ENCODE measurements around the gene PLCH2. TPM values are rescaled to one million over a fixed set of nuclear protein-coding genes. Genes with fewer than 3 reads are reported as not detected.

The PLCH2 gene
- total and polyA plus RNA-seq, 2 donors (not counting 3 experiments of a cell fraction or from before 2014, with no cell fraction given) = 0.19 to 0.31 TPM

DNA sequence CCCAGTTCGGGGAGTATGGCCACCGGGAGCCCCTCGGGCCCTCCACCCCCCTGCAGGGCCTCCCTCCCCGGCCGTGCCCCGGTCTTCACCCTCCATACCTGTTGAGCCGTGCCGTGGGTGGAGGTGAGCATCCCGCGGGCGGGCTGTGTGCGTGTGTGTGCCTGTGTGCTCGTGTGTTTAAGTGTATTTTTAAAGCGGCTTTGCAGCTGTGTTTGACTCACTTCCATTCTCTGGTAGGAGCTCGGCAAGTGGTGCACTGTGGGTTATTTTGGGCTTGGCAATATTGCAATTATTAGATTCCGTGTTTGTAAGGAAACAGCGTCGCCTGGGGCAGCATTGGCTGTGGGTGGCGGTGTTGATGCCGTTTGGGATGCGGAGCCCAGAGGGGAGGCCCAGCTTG, 20.3 kb upstream of the PLCH2 start:
- no peaks in the 10 kb centered on the region for H3K27me3 ChIP-seq (ENCODE audit: control insufficient read depth in 2 of 2, insufficient read depth in 2 of 2, low read length in 2 of 2)
- intact Hi-C loops (cut with micrococcal nuclease) = no loop called here
- POLR2A ChIA-PET = no interaction called here
- FAIRE-seq = no peak
- H3K4me1 ChIP-seq (ENCODE audit: control insufficient read depth, extremely low read depth, insufficient read depth, low read length) = peaks cover 20% of the 10 kb centered on the region
- no peak overlapping the region for H3K4me2 ChIP-seq (ENCODE audit: insufficient read depth, low read length)
- TF ChIP-seq MAX (IDR thresholded peaks at IDR 0.05; ENCODE audit: insufficient read depth, insufficient read length) (no peak), CTCF (IDR thresholded peaks at IDR 0.05; ENCODE audit: extremely low read depth in 1 of 2, insufficient read depth in 1 of 2, low read depth in 1 of 2, low read length in 2 of 2) (no peak), JUN (IDR thresholded peaks at IDR 0.05; ENCODE audit: borderline replicate concordance, insufficient read depth, insufficient read length, low read depth) (no peak), POLR2AphosphoS5 (IDR thresholded peaks at IDR 0.05; ENCODE audit: insufficient read depth, low read depth, low read length) (no peak), GATA2 (IDR thresholded peaks at IDR 0.05; ENCODE audit: insufficient read depth, insufficient read length, low read depth, low read length) (no peak), POLR2A (IDR thresholded peaks at IDR 0.05; ENCODE audit: low read depth, low read length) (no peak), FOS (IDR thresholded peaks at IDR 0.05; ENCODE audit: borderline replicate concordance, insufficient read depth, low read length) (no peak), MYC (IDR thresholded peaks at IDR 0.05; ENCODE audit: low read depth, low read length) (no peak), EZH2 (IDR thresholded peaks at IDR 0.05; ENCODE audit: borderline replicate concordance, low read depth, low read length, severe bottlenecking) (no peak)
- DNase-seq (ENCODE audit: low read depth, low spot score) = no peak
- H3K27ac ChIP-seq (ENCODE audit: insufficient read depth, low read depth, low read length) = no peak overlapping the region
- dilution Hi-C loops (cut with MboI; ENCODE audit: extremely low pct_ligation_motif_present, low sequenced_read_pairs) = no loop called here
- H3K9me3 ChIP-seq (replicated peaks; ENCODE audit: control insufficient read depth, insufficient read depth, low read length) = no peaks in the 10 kb centered on the region
- no TSS peak for BruUV-seq (replicated peaks)
- H3K4me3 ChIP-seq (replicated peaks in 1 of 3; ENCODE audit: insufficient read depth in 1 of 3, low read depth in 1 of 3, low read length in 3 of 3) = no peak overlapping the region
- no peaks in the 10 kb centered on the region for H4K20me1 ChIP-seq (replicated peaks; ENCODE audit: control insufficient read depth, extremely low read depth, insufficient read depth, low read length)
- H2AFZ ChIP-seq (ENCODE audit: low read depth, low read length) = no peak overlapping the region
- no peaks in the 10 kb centered on the region for H3K9me1 ChIP-seq (replicated peaks; ENCODE audit: control insufficient read depth, extremely low read depth, insufficient read depth, low read length)
- H3K79me2 ChIP-seq (ENCODE audit: control insufficient read depth, insufficient read depth, low read length) = no peaks in the 10 kb centered on the region
- H3K36me3 ChIP-seq (ENCODE audit: control insufficient read depth in 2 of 2, extremely low read depth in 1 of 2, insufficient read depth in 2 of 2, low read length in 2 of 2) = no peaks in the 10 kb centered on the region
- H3K9ac ChIP-seq (replicated peaks; ENCODE audit: extremely low read depth, insufficient read depth, low read length) = no peak overlapping the region
- CTCF ChIA-PET = interaction anchor here (0.5 to 0.9 kb wide), 2 partner anchors 11 to 41 kb away, joined by 3 read pairs; no protein-coding TSS in a partner anchor

All from endothelial cell of umbilical vein (primary cell).